ENCODE data around the gene PNP.

PNP gene

DNA sequence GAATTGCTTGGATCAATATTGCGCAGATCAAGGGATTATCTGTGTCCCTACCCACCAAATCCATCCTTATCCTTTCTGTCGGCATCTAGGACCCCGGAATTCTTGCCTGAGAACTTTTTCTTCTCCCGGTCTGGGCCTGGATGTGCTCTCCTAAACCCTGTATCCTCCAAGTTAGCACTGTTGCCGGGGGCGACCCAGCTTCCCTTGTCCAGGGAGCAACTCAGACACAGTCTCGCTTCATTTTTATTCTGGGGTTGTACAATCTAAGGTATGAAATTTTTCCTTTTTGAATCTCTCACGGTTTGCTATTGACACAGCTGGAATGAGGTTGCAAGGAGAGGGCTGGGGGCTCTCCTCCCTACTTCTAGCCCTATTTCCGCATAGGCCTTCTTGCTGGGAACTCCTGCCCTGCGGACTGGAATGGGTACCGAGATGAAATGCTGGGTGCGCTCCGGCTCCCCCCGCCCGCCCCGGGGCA, 403 bp upstream of the PNP start:
- Mint-ChIP-seq H3K27me3 (peaks cover 1% of the 10 kb centered on the region), H3K36me3 (ENCODE audit: low read depth) (peaks cover 40% of the 10 kb centered on the region), H3K4me1 (peaks cover 44% of the 10 kb centered on the region), H3K27ac (peak overlapping the region; percentile 99), H3K9me3 (no peaks in the 10 kb centered on the region), H3K4me3 (peak overlapping the region; percentile 99)
- DNase-seq = no peak
- peak; percentile 0 for ATAC-seq

DNA sequence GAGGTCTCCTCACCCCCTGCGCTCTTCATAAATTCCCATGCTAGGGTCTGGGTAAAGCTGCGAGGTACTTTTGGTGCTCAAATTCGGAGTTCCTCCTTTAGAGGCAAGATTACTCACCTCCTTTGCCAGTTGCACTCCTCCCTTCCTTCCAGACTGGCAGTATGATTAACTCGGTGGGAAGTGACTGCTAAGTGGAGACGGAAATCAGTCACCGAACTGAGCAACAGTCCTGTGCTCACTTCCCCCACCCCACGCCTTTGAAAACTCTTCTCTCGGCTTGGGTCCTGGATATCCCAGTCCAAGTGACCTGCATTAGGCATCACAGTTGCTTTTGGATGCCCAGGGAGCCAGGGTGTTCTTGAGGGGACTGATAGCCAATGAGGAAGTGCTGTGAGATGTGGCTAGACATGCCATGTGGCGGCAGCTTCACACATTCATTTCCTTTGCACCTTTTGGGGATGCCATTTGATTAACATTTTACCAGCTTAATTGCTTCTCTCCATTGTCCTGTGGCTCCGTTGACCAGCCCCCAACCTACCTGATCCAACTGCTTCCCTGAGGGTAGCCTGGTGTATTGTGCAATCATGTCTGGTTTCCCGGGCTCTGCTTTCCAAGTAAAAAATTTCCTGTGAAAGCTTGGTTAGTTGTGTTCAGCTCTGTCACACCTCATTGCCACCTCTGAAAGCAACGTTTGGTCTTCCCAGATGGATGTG, 840 bp downstream of the PNP start:
- Mint-ChIP-seq H3K36me3 (ENCODE audit: low read depth) (peaks cover 52% of the 10 kb centered on the region), H3K4me3 (peak overlapping the region; percentile 99), H3K27ac (peak overlapping the region; percentile 99), H3K4me1 (peaks cover 51% of the 10 kb centered on the region), H3K27me3 (peaks cover 1% of the 10 kb centered on the region), H3K9me3 (no peaks in the 10 kb centered on the region)
- peak; percentile 55 for DNase-seq
- peak; percentile 79 for ATAC-seq

DNA sequence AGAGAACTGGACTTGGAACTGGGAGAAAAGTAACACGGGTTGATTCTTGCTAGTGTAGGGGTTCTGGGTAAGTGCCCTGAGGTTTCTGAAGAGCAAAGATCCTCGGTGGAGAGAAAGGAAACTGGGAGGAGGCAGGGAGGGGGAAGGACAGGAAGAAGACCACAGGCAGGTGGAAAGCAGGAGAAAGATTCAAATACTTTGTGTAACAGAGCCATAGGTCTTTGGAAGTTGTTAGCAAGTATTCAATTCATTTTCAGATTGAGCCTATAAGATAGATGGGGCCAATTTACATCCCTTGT, 1.3 kb downstream of the PNP start:
- Mint-ChIP-seq H3K36me3 (ENCODE audit: low read depth) (peaks cover 57% of the 10 kb centered on the region), H3K27me3 (peaks cover 1% of the 10 kb centered on the region), H3K27ac (peak overlapping the region; percentile 99), H3K9me3 (no peaks in the 10 kb centered on the region), H3K4me3 (peak overlapping the region; percentile 99), H3K4me1 (peaks cover 56% of the 10 kb centered on the region)
- no peak for DNase-seq
- no peak for ATAC-seq

DNA sequence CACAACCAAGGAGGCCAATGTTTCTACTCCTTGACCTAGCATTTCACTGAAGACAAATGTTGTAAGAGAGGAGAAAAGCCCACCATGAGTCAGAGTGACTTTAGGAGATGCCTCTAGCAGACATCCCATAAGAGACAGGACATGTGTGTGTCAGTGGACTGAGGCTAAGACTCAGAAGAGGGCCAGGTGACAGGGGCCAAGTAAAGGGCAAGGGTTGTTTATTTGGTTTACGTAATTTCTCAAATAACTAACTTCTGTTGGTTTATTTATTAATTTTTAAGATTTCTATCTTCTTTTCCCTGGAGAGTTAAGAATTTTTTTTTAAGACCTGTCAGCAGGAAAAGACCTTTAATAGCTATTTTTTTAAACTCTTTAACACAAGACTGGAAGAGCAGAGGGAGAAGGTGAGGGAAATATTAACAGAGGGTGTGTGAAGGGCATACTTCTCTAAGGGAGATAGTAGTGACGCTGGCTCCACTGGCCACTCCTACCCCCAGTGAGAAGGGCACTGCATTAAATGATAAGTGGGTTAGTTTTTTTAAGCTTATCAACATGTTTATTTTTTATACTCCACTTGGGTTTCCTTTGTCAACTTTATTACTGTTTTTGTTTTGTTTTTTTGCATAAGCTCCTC, 3.4 kb downstream of the PNP start:
- Mint-ChIP-seq H3K4me1 (peaks cover 77% of the 10 kb centered on the region), H3K4me3 (peak overlapping the region; percentile 99), H3K27ac (peak overlapping the region; percentile 80), H3K36me3 (ENCODE audit: low read depth) (peaks cover 78% of the 10 kb centered on the region), H3K9me3 (no peaks in the 10 kb centered on the region), H3K27me3 (peaks cover 1% of the 10 kb centered on the region)
- DNase-seq (no peak), ATAC-seq (no peak)

DNA sequence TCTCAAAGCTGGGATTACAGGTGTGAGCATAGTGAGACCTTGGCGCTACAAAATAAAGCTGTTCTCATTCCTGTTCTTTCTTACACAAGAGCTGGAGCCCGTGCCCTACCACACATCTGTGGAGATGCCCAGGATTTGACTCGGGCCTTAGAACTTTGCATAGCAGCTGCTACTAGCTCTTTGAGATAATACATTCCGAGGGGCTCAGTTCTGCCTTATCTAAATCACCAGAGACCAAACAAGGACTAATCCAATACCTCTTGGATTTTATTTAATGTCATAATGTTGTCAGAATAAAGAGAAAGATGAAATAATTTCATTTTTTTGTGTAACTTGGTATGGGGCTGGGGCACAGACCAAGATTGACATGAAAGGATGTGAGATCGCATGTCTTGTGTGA, 7.6 kb downstream of the PNP start:
- Mint-ChIP-seq H3K27ac (peak overlapping the region; percentile 85), H3K4me3 (peak overlapping the region; percentile 18), H3K27me3 (no peaks in the 10 kb centered on the region), H3K4me1 (peaks cover 63% of the 10 kb centered on the region), H3K36me3 (ENCODE audit: low read depth) (peaks cover 74% of the 10 kb centered on the region), H3K9me3 (no peaks in the 10 kb centered on the region)
- ATAC-seq (no peak), DNase-seq (no peak)

DNA sequence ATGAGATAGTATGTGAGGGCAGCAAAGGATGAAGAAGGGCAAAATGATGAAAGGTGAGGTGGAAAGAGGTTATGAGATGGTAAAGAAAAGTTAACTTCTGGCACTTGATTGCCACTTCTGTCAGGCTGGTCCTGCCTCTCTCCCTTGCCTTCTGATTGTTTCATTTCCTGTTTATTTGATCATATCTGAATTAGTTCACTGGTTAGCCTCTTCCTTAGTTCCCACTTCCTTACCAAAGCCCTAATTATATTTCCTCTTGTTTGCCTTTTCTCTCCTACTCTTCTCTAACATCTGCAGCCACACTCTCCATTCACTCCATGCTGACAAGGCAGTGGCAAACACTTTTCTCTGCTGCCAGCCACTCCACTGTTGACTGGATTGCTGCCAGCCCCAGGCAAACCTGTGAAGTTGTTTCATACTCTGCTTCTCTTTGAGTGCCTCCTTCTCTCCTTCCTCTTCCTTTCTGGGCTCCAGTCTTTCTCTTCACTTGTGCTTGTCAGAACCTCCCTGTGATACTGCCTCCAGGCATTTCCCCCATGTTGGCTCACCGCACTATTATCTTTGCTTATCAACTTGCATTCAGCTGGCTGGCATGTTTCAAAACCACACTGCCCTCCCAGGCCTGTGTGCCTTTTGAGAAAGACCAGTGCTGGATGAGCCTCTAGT, 8.1 kb downstream of the PNP start:
- H3K27me3 Mint-ChIP-seq = no peaks in the 10 kb centered on the region
- no peak for DNase-seq
- peak; percentile 25 for ATAC-seq

DNA sequence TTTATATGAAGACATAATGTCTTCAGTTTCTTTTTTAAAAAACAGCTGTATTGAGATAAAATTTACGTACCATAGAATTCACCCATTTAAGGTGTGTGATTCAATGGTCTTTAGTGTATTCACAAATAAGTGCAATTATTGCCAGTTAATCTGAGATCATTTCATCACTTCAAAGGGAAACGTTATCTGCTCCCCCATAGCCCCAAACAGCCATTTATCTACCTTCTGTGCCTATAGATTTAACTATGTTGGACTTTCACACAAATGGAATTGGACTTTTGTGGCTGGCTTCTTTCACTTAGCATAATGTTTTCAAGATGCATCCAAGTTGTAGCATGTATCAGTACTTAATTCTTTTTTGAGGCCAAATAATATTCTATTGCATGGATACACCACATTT, 9.7 kb downstream of the PNP start:
- Mint-ChIP-seq H3K27me3 (no peaks in the 10 kb centered on the region), H3K27ac (no peak overlapping the region), H3K9me3 (no peaks in the 10 kb centered on the region), H3K4me3 (no peak overlapping the region), H3K4me1 (peaks cover 46% of the 10 kb centered on the region), H3K36me3 (ENCODE audit: low read depth) (peaks cover 55% of the 10 kb centered on the region)
- ATAC-seq (no peak), DNase-seq (no peak)

More for the DNA sequence above, 8.1 kb downstream of the PNP start:
- H3K27ac Mint-ChIP-seq = peak overlapping the region; percentile 85
- H3K4me1 Mint-ChIP-seq = peaks cover 59% of the 10 kb centered on the region
- peak overlapping the region; percentile 26 for H3K4me3 Mint-ChIP-seq
- no peaks in the 10 kb centered on the region for H3K9me3 Mint-ChIP-seq
- peaks cover 68% of the 10 kb centered on the region for H3K36me3 Mint-ChIP-seq (ENCODE audit: low read depth)

DNA sequence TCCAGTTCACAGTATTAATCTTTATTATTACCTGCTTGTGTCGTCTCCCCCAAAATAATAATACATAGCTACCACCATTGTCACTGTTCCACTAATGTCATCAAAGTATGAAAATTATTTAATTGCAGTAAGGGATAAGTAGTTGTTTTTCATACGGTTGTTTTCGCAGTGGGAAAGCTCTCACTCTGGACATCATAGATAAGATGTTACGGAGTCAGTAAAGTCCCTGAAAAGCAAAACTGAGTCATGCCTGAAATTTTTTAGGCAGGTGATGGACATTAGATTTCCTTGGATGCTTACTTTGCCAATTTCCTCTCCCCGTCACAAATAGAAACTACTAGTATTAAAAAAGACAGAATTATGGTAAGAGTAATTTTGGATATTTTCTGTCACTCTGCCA, 13.2 kb downstream of the PNP start:
- Mint-ChIP-seq H3K4me1 (peaks cover 21% of the 10 kb centered on the region), H3K9me3 (no peaks in the 10 kb centered on the region), H3K36me3 (ENCODE audit: low read depth) (peaks cover 20% of the 10 kb centered on the region), H3K4me3 (no peak overlapping the region), H3K27me3 (no peaks in the 10 kb centered on the region), H3K27ac (no peak overlapping the region)
- no peak for DNase-seq
- no peak for ATAC-seq

DNA sequence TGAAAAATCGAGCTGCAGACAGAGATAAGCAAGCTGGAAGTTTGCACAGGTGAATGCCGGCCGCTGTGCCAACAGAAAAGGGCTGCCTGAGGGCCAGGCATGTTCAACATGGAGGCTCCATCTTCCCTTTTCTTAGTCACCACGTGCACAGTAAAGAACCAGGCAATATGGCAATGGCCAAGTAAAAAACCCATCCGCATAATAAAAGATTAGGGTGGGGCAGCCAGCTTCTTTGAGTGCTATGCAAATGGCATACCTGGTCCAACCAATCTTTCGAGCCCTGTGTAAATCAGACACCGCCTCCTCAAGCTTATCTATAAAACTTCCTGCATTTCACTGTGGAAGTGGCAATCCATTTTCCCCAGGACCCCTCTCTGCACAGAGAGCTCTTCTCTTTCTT, 16.7 kb downstream of the PNP start:
- H3K27ac Mint-ChIP-seq = no peak overlapping the region
- no peaks in the 10 kb centered on the region for H3K27me3 Mint-ChIP-seq
- no peaks in the 10 kb centered on the region for H3K36me3 Mint-ChIP-seq (ENCODE audit: low read depth)
- no peak for ATAC-seq
- no peaks in the 10 kb centered on the region for H3K9me3 Mint-ChIP-seq
- H3K4me3 Mint-ChIP-seq = no peak overlapping the region
- peaks cover 40% of the 10 kb centered on the region for H3K4me1 Mint-ChIP-seq
- no peak for DNase-seq

DNA sequence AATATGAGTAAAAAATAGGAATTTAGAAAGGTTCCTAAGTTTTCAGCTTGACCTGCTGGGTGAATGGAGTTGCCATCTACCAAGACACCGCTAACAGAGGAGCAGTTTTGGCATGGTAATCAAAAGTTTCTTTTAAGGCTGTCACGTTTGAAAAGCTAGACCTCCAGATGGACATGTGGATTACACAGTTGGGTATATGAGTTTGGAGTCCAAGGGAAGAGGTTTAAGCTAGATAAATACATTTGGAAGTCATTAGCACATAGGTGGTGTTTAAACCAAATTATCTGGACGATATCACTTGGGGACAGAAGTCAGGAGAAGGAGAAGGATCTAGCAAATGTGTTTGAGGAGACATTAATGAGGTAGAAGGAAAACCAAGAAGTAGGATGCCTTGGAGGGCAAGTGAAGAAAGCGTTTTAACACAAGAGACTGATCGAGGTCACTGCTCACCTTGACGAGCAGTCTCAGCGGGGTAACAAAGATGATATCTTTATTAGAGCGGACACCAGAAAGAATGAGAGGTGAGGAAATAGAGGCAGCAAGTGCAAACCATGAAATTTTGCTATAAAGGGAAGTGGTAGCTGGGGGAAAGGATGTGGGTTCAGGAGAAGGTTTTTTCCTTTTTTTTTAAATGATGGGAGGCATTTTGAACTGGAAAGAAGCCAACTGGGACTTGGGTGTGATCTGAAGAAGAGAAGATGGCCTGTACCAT, 17.6 kb downstream of the PNP start:
- Mint-ChIP-seq H3K9me3 (no peaks in the 10 kb centered on the region), H3K4me3 (no peak overlapping the region), H3K27me3 (no peaks in the 10 kb centered on the region), H3K36me3 (ENCODE audit: low read depth) (no peaks in the 10 kb centered on the region), H3K4me1 (peaks cover 50% of the 10 kb centered on the region), H3K27ac (peak overlapping the region; percentile 21)
- ATAC-seq = no peak
- DNase-seq = no peak

DNA sequence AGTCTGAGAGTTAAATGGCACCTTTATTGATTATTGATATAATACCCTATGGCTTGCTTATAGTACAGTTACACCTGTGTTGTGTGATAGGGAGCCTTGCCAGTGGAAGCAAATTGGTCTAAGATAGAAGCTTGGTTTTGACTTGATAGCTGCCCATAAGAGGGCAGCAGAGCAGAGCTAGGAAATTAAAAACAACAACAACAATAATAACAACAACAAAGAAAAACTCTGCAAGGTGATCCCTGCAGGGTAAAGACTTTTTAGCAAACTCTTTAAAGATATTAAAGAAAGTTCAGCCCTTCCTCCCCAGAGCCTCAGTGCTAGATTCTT, 18.2 kb downstream of the PNP start:
- no peaks in the 10 kb centered on the region for H3K27me3 Mint-ChIP-seq
- peaks cover 51% of the 10 kb centered on the region for H3K4me1 Mint-ChIP-seq
- no peaks in the 10 kb centered on the region for H3K36me3 Mint-ChIP-seq (ENCODE audit: low read depth)
- no peaks in the 10 kb centered on the region for H3K9me3 Mint-ChIP-seq
- H3K4me3 Mint-ChIP-seq = no peak overlapping the region
- ATAC-seq (no peak), DNase-seq (no peak)
- H3K27ac Mint-ChIP-seq = no peak overlapping the region

DNA sequence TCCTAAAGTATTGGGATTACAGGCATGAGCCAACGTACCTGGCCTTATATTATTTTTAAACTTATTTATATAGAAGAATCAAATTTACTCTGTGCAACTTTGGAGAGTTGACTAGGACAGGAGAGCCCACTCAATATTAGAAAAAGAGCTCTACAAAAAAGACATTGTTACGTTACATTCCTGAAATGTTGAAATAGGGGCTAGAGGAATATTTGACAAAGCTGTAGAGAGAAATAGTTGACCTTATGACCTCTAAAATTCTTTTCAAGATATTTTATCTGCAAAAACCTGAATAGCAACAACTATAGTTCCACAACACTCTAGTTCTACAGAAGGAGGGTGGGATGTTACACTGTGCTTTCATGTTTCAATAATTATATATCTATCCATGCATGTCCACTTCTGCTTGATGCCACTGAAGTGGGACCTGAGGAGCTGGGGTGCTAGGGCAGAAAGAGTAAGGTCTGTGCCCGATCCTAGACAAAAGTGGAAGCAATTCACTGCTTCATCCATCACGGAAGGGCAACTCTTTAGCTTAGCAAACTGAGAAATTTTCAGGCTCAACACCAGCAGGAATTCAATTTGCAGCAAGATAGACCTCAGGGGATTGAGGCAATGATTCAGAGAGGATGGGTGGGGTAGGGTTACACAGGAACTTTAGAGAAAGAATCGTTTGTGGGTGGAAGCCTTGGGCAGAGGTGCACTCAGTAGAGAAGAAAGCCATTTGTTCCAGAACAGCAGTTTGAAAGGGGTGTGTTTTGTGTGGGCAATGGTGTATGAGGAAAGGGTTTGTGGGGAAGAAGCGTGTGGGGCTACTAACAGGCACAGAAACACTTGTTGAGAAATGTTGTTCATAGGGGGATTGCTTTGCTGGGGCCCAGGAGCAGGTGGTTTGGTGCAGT, 20.1 kb downstream of the PNP start:
- H3K27ac Mint-ChIP-seq = peak overlapping the region; percentile 50
- H3K4me1 Mint-ChIP-seq = peaks cover 63% of the 10 kb centered on the region
- H3K27me3 Mint-ChIP-seq = no peaks in the 10 kb centered on the region

DNA sequence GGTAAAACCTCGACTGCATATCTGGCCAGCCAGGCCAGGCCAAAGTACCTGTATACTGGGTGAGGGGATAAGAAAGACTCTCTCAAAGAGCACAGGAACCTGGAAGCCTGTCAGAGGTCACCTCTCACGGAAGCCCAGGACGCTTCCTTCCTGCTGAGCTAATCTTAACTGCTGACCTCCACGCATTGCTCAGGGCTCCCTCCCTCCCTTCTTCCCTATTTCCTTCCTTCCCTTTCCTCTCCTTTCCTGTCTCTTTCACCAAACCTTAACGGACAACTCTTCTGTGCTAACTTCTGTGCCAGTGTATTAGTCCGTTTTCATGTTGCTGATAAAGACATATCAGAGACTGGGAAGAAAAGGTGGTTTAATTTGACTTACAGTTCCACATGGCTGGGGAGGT, 21.4 kb downstream of the PNP start:
- peaks cover 76% of the 10 kb centered on the region for H3K4me1 Mint-ChIP-seq
- H3K36me3 Mint-ChIP-seq (ENCODE audit: low read depth) = peaks cover 4% of the 10 kb centered on the region
- H3K9me3 Mint-ChIP-seq = no peaks in the 10 kb centered on the region
- H3K27ac Mint-ChIP-seq = peak overlapping the region; percentile 78
- no peaks in the 10 kb centered on the region for H3K27me3 Mint-ChIP-seq
- peak overlapping the region; percentile 56 for H3K4me3 Mint-ChIP-seq
- no peak for DNase-seq
- ATAC-seq = no peak

More for the DNA sequence above, 20.1 kb downstream of the PNP start:
- DNase-seq (no peak), ATAC-seq (peak; percentile 75)
- no peaks in the 10 kb centered on the region for H3K36me3 Mint-ChIP-seq (ENCODE audit: low read depth)
- no peaks in the 10 kb centered on the region for H3K9me3 Mint-ChIP-seq
- peak overlapping the region; percentile 18 for H3K4me3 Mint-ChIP-seq

DNA sequence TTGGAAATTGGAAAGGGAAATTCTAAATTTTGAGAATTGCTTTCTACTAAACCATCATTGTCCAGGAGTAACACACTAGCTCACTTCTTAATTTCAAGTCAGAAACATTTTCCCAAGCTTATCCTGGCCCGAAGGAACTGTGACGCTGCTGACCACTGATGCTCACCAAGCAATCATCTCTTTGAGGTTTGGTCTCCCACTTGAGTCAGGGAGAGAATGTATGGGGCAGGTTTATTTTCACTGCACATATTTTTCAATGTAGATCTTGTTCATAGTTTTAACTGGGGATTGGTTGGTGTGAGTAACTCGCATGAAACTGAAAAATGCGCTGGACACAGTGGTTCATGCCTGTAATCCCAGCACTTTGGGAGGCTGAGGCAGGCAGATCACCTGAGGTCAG, 23.3 kb downstream of the PNP start:
- no peak for ATAC-seq
- H3K4me3 Mint-ChIP-seq = no peak overlapping the region
- no peaks in the 10 kb centered on the region for H3K9me3 Mint-ChIP-seq

More for the DNA sequence above, 23.3 kb downstream of the PNP start:
- no peak for DNase-seq
- peaks cover 71% of the 10 kb centered on the region for H3K4me1 Mint-ChIP-seq
- peaks cover 4% of the 10 kb centered on the region for H3K36me3 Mint-ChIP-seq (ENCODE audit: low read depth)
- no peaks in the 10 kb centered on the region for H3K27me3 Mint-ChIP-seq
- peak overlapping the region; percentile 28 for H3K27ac Mint-ChIP-seq

Measured in activated naive CD8-positive, alpha-beta T cell treated with anti-CD3 and anti-CD28 coated beads, Interleukin-2, amount 50 U/mL, for 24 hours (primary cell).